Right lobe of liver (tissue), 6 donors: ENCODE measurements around the gene RBMS3. TPM values are rescaled to one million over a fixed set of nuclear protein-coding genes. Genes with fewer than 3 reads are reported as not detected.

Source experiments
- ATAC-seq, 4 donors: fragments of 200-7000 bp; cut with Tn5 transposase; one replicate each; pipeline ENCODE4 v1.9.1; 2020; ENCODE audit warnings: mild to moderate bottlenecking in 4 of 4, moderate library complexity in 4 of 4
- DNase-seq, 3 donors: peaks; one replicate each; pipeline ENCODE4 v3.0.0-alpha.2; 2020
- H3K27ac ChIP-seq, 3 donors: fragments of 200-600 bp; one replicate each; pipeline ENCODE4 v1.8.0; 2022
- H3K27me3 ChIP-seq, 2 donors: fragments of 200-600 bp; one replicate each; pipeline ENCODE4 v1.8.0; 2022
- H3K36me3 ChIP-seq, 4 donors: fragments of 200-600 bp; sonication (generic) in 1 of 4; one replicate each; pipeline versions ENCODE4 v1.5.1 to v1.8.0; 2017 to 2022; ENCODE audit warnings: control low read depth in 1 of 4
- H3K4me1 ChIP-seq, 4 donors: fragments of 200-600 bp; sonication (generic) in 1 of 4; one replicate each; pipeline versions ENCODE4 v1.5.1 to v1.8.0; 2017 to 2022; ENCODE audit warnings: control low read depth in 1 of 4
- H3K4me3 ChIP-seq, 3 donors: fragments of 200-600 bp; one replicate each; pipeline ENCODE4 v1.8.0; 2022
- H3K9me3 ChIP-seq, 4 donors: fragments of 200-600 bp; sonication (generic) in 1 of 4; one replicate each; pipeline versions ENCODE4 v1.5.1 to v1.8.0; 2017 to 2022; ENCODE audit warnings: control low read depth in 1 of 4
- CTCF ChIP-seq, 4 donors: fragments of 200-600 bp in 3 of 4; fragments of 450-650 bp in 1 of 4; IDR thresholded peaks; one replicate each; pipeline versions ENCODE4 v1.5.1 to v1.8.0; 2016 to 2022; ENCODE audit warnings: antibody characterized with exemption in 4 of 4, mild to moderate bottlenecking in 2 of 4
- POLR2A ChIP-seq: fragments of 450-650 bp; IDR thresholded peaks from one replicate; pipeline ENCODE4 v1.6.1; 2017; ENCODE audit warnings: antibody characterized with exemption, mild to moderate bottlenecking
- WGBS: methylation state at CpG from one replicate; pipeline ENCODE4 v1.1.6; 2018; ENCODE audit warnings: low coverage, low lambda C conversion rate; ENCODE audit not compliant: insufficient coverage; ENCODE audit errors: missing lambda C conversion rate; 5-methylcytosine and 5-hydroxymethylcytosine counted together
- intact Hi-C, 2 donors: fragments of 100-400 bp; cut with DNase I; formaldehyde crosslinking; loops; one replicate each; pipeline versions ENCODE4 v1.11.2 to v1.14.1; 2022
- total RNA-seq, 6 experiments: library from RNA; depleted of rRNA in 2 of 6; stranded (reverse); fragments of >200 nt in 2 of 6; fragmentation: NEBNext Ultra II Directional in 3 of 6; extraction: Animal tissue kit (Norgen Biotek cat#: 25700) in 3 of 6; gene quantifications; one replicate each; pipeline versions ENCODE4 v1.1.0 to v1.2.4, GENCODE V29; 2016 to 2023
- donor health status: DM: no; HTN: yes; CAD: no.
- donor health status: DM: no; HTN: no; CAD: no.
- donor health status: DM: no; HTN: no; CAD: no.
- donor health status: DM: no; HTN: yes; CAD: no.
- donor health status: DM: no; HTN: yes; CAD: no.

The RBMS3 gene
- total RNA-seq, 6 experiments from 2014 or later = 6.3 to 11.5 (median 8.3) TPM

- DNase-seq (peak in 2 of 3 donors; percentile 19 to 81), ATAC-seq (peak; percentile 68 to 82 (median 75))
Measured at GRCh38 chr3:29757054-29757777, 476.3 kb downstream of the RBMS3 start.

GRCh38 chr3:29758108-29758433 is 477.2 kb downstream of the RBMS3 start:
- TF ChIP-seq POLR2A (no peak), CTCF (IDR thresholded peaks at IDR 0.05) (no peak)
- Histone ChIP-seq H3K4me3 (no peak overlapping the region), H3K9me3 (no peaks in the 10 kb centered on the region), H3K27me3 (no peaks in the 10 kb centered on the region), H3K4me1 (peaks cover 0 to 28% (median 12%) of the 10 kb centered on the region in 4 donors), H3K27ac (peak overlapping the region; percentile 78 to 94 (median 88)), H3K36me3 (no peaks in the 10 kb centered on the region)
- ATAC-seq (no peak), DNase-seq (no peak)
- intact Hi-C loops = no loop called here

More at GRCh38 chr3:29757054-29757777, 476.3 kb downstream of the RBMS3 start:
- Histone ChIP-seq H3K36me3 (no peaks in the 10 kb centered on the region), H3K27me3 (no peaks in the 10 kb centered on the region), H3K9me3 (no peaks in the 10 kb centered on the region), H3K4me3 (no peak overlapping the region), H3K27ac (peak overlapping the region; percentile 78 to 94 (median 88)), H3K4me1 (peaks cover 0 to 28% (median 12%) of the 10 kb centered on the region in 4 donors)
- intact Hi-C loops = no loop called here
- 43% methylated on average over 1 of the region's 1 CpG for WGBS
- TF ChIP-seq CTCF (IDR thresholded peaks at IDR 0.05) = no peak
- TF ChIP-seq POLR2A = no peak

GRCh38 chr3:29758434-29759322 is 477.8 kb downstream of the RBMS3 start:
- Histone ChIP-seq H3K27ac (peak overlapping the region; percentile 78 to 94 (median 88)), H3K9me3 (no peaks in the 10 kb centered on the region), H3K4me3 (no peak overlapping the region), H3K27me3 (no peaks in the 10 kb centered on the region), H3K4me1 (peaks cover 0 to 28% (median 12%) of the 10 kb centered on the region in 4 donors), H3K36me3 (no peaks in the 10 kb centered on the region)
- intact Hi-C loops = no loop called here
- WGBS = 16% methylated on average over 7 of the region's 7 CpGs
- ATAC-seq (peak; percentile 78 to 81 (median 80)), DNase-seq (no peak)
- no peak for TF ChIP-seq CTCF (IDR thresholded peaks at IDR 0.05)
- no peak for TF ChIP-seq POLR2A

GRCh38 chr3:29759411-29760225 is 478.7 kb downstream of the RBMS3 start:
- H3K4me3 ChIP-seq = no peak overlapping the region
- 66% methylated on average over 9 of the region's 9 CpGs for WGBS
- TF ChIP-seq CTCF (IDR thresholded peaks at IDR 0.05) = no peak
- TF ChIP-seq POLR2A = no peak
- intact Hi-C loops = no loop called here
- no peaks in the 10 kb centered on the region for H3K36me3 ChIP-seq
- H3K9me3 ChIP-seq = no peaks in the 10 kb centered on the region
- H3K27ac ChIP-seq = peak overlapping the region; percentile 78 to 94 (median 88)
- H3K27me3 ChIP-seq = no peaks in the 10 kb centered on the region
- H3K4me1 ChIP-seq = peaks cover 0 to 33% (median 12%) of the 10 kb centered on the region in 4 donors
- DNase-seq (no peak), ATAC-seq (peak; percentile 52 to 59 (median 56))
